Upper lobe of left lung (tissue), 6 donors: ENCODE results near the gene RSBN1L. TPM values are rescaled to one million over a fixed set of nuclear protein-coding genes. Genes with fewer than 3 reads are reported as not detected.
"Not testable (repeated sequence)": the region's sequence is repeated elsewhere in the genome, so short reads cannot be mapped to it uniquely, and the experiment has no call there.

Source experiments
- ATAC-seq, 2 donors: fragments of 200-7000 bp; cut with Tn5 transposase; one replicate each; pipeline ENCODE4 v1.9.1; 2022; ENCODE audit warnings: mild to moderate bottlenecking in 2 of 2, moderate library complexity in 2 of 2; ENCODE audit not compliant: low FRiP score in 2 of 2
- DNase-seq, 2 donors: peaks; one replicate each; pipeline ENCODE4 v3.0.0-alpha.2; 2019 to 2020
- H3K27ac ChIP-seq, 4 donors: fragments of 200-600 bp; sonication (generic); one replicate each; pipeline ENCODE4 v1.5.1; 2016 to 2019
- H3K27me3 ChIP-seq, 4 donors: fragments of 200-600 bp; sonication (generic); one replicate each; pipeline ENCODE4 v1.5.1; 2017 to 2019
- H3K36me3 ChIP-seq, 4 donors: fragments of 200-600 bp; sonication (generic); one replicate each; pipeline ENCODE4 v1.5.1; 2016 to 2019
- H3K4me1 ChIP-seq, 4 donors: fragments of 200-600 bp; sonication (generic); one replicate each; pipeline ENCODE4 v1.5.1; 2018 to 2019
- H3K4me3 ChIP-seq, 4 donors: fragments of 200-600 bp; sonication (generic); one replicate each; pipeline ENCODE4 v1.5.1; 2017 to 2019; ENCODE audit warnings: mild to moderate bottlenecking in 2 of 4, moderate library complexity in 1 of 4
- H3K9me3 ChIP-seq, 4 donors: fragments of 200-600 bp; sonication (generic); one replicate each; pipeline ENCODE4 v1.5.1; 2018 to 2019
- CTCF ChIP-seq, 6 experiments: fragments of 450-650 bp in 4 of 6; fragments of 200-600 bp in 2 of 6; sonication (generic) in 2 of 6; IDR thresholded peaks; one replicate each; pipeline ENCODE4 v1.5.1; 2016 to 2019; ENCODE audit warnings: antibody characterized with exemption in 6 of 6
- EP300 ChIP-seq, 4 donors: sonication (generic); formaldehyde crosslinking; IDR thresholded peaks; one replicate each; pipeline ENCODE4 v1.5.1; 2017; ENCODE audit warnings: antibody characterized with exemption in 4 of 4, control low read depth in 2 of 4
- POLR2A ChIP-seq, 4 donors: fragments of 450-650 bp; IDR thresholded peaks; one replicate each; pipeline ENCODE4 v1.5.1; 2016 to 2017; ENCODE audit warnings: antibody characterized with exemption in 4 of 4, mild to moderate bottlenecking in 2 of 4
- POLR2AphosphoS5 ChIP-seq, 2 donors: sonication (generic); formaldehyde crosslinking; IDR thresholded peaks; one replicate each; pipeline ENCODE4 v1.5.1; 2017; ENCODE audit warnings: antibody characterized with exemption in 2 of 2
- WGBS, 2 donors: methylation state at CpG; one replicate each; pipeline ENCODE4 v1.1.5; 2017 to 2018; 5-methylcytosine and 5-hydroxymethylcytosine counted together
- total RNA-seq, 6 donors: library from RNA; depleted of rRNA in 4 of 6; stranded (reverse); fragments of >200 nt in 4 of 6; gene quantifications; one replicate each; pipeline versions ENCODE4 v1.1.0 to v1.2.1, GENCODE V29; 2016 to 2021
- donor health status: DM: no; HTN: no; CAD: no; lungs with moderate emphysema.
- donor health status: DM: no; HTN: yes; CAD: no; lungs with severe emphysema.

RSBN1L gene
- total RNA-seq, 6 donors from 2014 or later, result 15.1 to 43.7 (median 20.5) TPM

GRCh38 chr7:77783545-77783944 is 87.3 kb downstream of the RSBN1L start:
- peaks cover 0 to 3% (median 0%) of the 10 kb centered on the region in 4 donors for H3K4me1 ChIP-seq
- H3K4me3 ChIP-seq, result no peak overlapping the region
- peaks cover 4 to 47% (median 4%) of the 10 kb centered on the region in 4 donors for H3K36me3 ChIP-seq
- WGBS, 2 donors, result 86 to 91% methylated on average over 3 of the region's 3 CpGs
- TF ChIP-seq POLR2AphosphoS5 (IDR thresholded peaks at IDR 0.05), result no peak
- no peak for TF ChIP-seq EP300 (IDR thresholded peaks at IDR 0.05)
- no peak for TF ChIP-seq POLR2A (IDR thresholded peaks at IDR 0.05)
- TF ChIP-seq CTCF (IDR thresholded peaks at IDR 0.05), result no peak
- ATAC-seq, result no peak
- H3K27me3 ChIP-seq, result no peaks in the 10 kb centered on the region
- H3K9me3 ChIP-seq, result no peaks in the 10 kb centered on the region
- no peak for DNase-seq
- no peak overlapping the region for H3K27ac ChIP-seq

GRCh38 chr7:77784426-77784825 is 88.2 kb downstream of the RSBN1L start:
- ATAC-seq, DNase-seq, H3K4me3 ChIP-seq, H3K27me3 ChIP-seq, H3K9me3 ChIP-seq, H3K27ac ChIP-seq, H3K4me1 ChIP-seq: not testable (repeated sequence)
- peaks cover 0 to 38% (median 0%) of the 10 kb centered on the region in 4 donors for H3K36me3 ChIP-seq
- 95 to 96% methylated on average over 10 of the region's 10 CpGs for WGBS, 2 donors

GRCh38 chr7:77786018-77786417 is 89.8 kb downstream of the RSBN1L start:
- 95 to 100% methylated on average over 2 to 3 of the region's 3 CpGs for WGBS, 2 donors
- Histone ChIP-seq H3K4me1 (peaks cover 0 to 2% (median 0%) of the 10 kb centered on the region in 4 donors), H3K9me3 (no peaks in the 10 kb centered on the region), H3K4me3 (no peak overlapping the region), H3K27ac (no peak overlapping the region), H3K36me3 (peaks cover 0 to 22% (median 0%) of the 10 kb centered on the region in 4 donors), H3K27me3 (no peaks in the 10 kb centered on the region)
- DNase-seq (no peak), ATAC-seq (no peak)
- TF ChIP-seq POLR2A (IDR thresholded peaks at IDR 0.05) (no peak), CTCF (IDR thresholded peaks at IDR 0.05) (no peak), POLR2AphosphoS5 (IDR thresholded peaks at IDR 0.05) (no peak), EP300 (IDR thresholded peaks at IDR 0.05) (no peak)

GRCh38 chr7:77786741-77787140 is 90.5 kb downstream of the RSBN1L start:
- ATAC-seq (no peak), DNase-seq (no peak)
- H3K4me1 ChIP-seq, result peaks cover 4 to 9% (median 5%) of the 10 kb centered on the region in 4 donors
- no peaks in the 10 kb centered on the region for H3K27me3 ChIP-seq
- TF ChIP-seq POLR2A (IDR thresholded peaks at IDR 0.05) (no peak), POLR2AphosphoS5 (IDR thresholded peaks at IDR 0.05) (no peak), EP300 (IDR thresholded peaks at IDR 0.05) (no peak), CTCF (IDR thresholded peaks at IDR 0.05) (no peak)
- H3K27ac ChIP-seq, result no peak overlapping the region
- peaks cover 0 to 16% (median 0%) of the 10 kb centered on the region in 4 donors for H3K36me3 ChIP-seq
- H3K4me3 ChIP-seq, result no peak overlapping the region
- H3K9me3 ChIP-seq, result no peaks in the 10 kb centered on the region

- H3K27me3 ChIP-seq, result no peaks in the 10 kb centered on the region
- peaks cover 0 to 3% (median 0%) of the 10 kb centered on the region in 4 donors for H3K36me3 ChIP-seq
- ATAC-seq, result no peak
- H3K9me3 ChIP-seq, result no peaks in the 10 kb centered on the region
- no peak overlapping the region for H3K27ac ChIP-seq
- no peak overlapping the region for H3K4me3 ChIP-seq
- DNase-seq, result no peak
- 79 to 89% methylated on average over 2 of the region's 2 CpGs for WGBS, 2 donors
- TF ChIP-seq CTCF (IDR thresholded peaks at IDR 0.05), result no peak
- TF ChIP-seq POLR2AphosphoS5 (IDR thresholded peaks at IDR 0.05), result no peak
- TF ChIP-seq EP300 (IDR thresholded peaks at IDR 0.05), result no peak
- no peak for TF ChIP-seq POLR2A (IDR thresholded peaks at IDR 0.05)
- H3K4me1 ChIP-seq, result peaks cover 6 to 18% (median 9%) of the 10 kb centered on the region in 4 donors
Measured at GRCh38 chr7:77788327-77788902, 92.2 kb downstream of the RSBN1L start.
